Fibroblast of gingiva (primary cell): ENCODE measurements around the gene E2F3.
A peak's percentile ranks its signal among the peaks of the same experiment; 100 is the strongest.

Experiments used
- DNase-seq: peaks from one replicate; pipeline ENCODE4 v3.0.0-alpha.2; 2011; ENCODE audit warnings: low read depth

The E2F3 gene

DNA sequence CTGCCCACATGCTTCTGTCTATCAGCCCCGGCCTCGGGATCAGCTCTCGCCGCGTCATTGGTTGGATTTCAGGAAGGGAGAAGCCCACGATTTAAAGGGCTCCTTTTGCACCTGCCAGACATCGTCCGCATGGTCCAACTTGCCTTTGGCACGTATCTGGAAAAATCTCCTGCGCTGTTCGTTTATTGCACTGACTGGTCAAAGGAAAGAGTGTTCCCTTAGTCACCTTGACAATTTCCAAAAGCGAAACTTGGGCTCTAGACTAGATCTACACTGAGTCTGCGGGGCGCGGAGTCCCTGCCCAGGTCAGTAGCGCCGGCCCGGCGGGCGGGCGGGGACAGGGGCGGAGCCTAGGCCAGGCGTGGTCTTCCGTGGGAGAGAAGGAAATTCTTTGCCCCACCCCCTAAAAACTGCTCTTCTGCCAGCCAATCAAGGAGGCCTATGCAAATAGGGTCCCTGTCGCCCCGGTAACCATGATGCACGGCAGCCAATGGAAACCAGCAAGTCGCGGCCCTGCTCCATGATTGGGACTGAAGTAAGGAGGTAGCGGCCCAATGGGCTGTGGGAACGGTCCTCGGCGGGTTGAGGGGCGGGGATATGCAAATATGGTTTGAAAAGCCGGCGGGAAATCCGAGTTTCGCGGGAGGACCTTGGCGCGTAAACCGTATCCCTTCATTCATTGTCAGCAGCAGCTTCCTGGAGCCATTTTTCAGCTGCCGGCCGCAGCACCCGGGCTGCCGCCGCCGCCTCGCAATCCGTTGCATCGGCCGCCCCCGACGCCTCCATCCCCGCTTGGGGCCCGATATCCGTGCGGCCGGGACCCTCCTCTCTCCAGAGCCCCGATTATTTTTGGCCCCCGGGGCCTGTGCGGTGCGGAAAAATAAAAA is at the start of gene E2F3:
Gene E2F3 (plus strand): TSS at position 675 of the 887 bp plus-strand sequence. CDS start 354 bp downstream, outside the sequence.
- peak; percentile 100 for DNase-seq

DNA sequence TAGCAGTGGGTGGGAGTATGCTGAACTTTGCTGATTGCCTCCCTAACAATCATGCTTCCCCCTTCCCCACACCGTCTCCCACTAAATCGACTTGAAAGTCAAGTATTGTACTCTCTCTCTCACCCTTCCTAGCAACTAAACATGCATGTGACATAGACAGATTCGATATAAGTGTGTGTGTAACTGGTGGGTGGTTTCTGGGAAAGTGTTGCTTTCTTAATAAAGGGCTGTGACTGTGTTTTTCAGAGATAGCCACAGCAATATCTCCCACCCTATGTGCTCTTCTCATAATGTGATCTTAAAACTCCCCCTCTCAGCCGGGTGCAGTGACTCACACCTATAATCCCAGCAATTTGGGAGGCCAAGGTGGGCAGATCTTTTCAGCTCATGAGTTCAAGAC is 49.3 kb upstream of the E2F3 start:
- DNase-seq: no peak

DNA sequence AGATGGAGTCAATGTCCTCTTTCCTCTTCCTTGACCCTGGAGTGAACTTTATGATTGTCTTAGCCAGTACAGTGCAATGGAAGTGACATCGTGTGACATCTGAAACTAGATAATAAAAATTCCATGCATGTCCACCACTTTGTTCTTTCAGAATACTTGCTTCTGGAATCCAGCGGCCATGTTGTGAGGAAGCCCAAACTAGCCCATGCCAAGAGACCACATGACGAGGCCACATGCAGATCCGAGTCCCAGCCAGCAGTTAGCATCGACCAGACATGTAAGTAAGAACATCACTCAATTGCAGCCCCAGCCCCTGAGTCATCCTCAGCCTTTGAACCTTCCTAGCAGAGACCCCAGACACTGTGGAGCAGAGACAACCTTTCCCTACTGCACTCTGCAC is 48.5 kb upstream of the E2F3 start:
- DNase-seq: no peak

DNA sequence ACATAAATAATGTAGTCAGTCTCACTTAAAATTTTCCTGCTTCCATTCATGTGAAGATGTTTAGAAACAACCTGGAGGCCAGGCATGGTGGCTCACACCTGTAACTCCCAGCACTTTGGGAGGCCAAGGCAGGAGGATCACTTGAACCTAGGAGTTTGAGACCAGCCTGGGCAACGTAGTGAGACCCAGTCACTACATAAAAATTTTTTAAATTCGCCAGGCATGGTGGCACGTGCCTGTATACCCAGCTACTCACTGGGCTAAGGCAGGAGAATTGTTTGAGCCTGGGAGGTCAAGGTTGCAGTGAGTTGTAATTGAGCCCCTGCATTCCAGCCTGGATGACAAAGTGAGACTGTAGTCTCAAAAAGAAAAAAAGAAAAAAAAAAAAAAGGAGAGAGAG is 47.3 kb upstream of the E2F3 start:
- no peak for DNase-seq

DNA sequence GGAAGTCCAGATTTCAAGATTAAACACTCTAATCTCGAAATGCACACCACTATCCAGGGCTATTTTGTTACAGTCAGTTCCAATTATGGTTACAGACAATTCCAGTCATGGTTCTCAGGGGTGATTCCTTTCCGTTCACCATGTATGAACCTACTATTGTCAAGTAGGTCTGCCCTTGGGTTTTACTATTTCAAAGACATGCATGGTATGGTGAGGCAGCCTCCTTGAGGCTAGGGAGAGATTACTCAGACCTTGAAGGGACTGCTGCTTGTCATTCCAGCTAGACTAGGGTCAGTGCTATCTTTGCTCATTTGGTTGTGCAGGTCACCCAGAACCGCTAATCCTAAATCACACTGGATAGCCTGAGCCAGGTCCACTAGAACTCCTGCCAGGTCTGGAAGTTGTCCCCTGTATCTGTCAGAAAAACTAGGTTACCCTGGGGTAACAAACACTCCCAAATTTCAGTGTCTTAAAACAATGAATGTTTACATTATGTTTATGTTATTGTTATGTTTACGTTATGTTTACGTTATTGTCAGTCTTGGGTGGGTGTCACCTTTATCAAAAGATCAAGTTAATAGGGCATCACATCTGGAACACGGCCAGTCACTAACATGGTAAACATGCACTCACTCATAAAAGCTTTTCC is 41.1 kb upstream of the E2F3 start:
- DNase-seq: no peak

DNA sequence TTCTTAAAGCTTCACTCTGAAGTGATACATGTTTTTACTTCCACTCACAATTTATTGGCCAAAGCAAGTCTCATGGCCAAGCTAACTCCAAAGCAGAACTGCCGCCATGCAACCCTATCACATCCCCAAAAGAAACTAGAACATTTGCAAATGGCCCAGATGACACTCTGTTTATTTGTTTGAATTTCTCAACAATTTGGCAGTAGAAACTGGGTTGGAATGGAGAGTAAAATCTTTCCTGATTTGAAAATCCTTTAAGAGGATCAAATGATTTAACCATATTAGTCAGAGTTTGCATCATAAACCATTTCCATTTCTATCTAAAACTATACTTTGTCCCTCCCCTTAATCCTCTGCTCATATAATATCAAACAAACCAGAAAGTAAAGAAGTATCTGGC is 39.1 kb upstream of the E2F3 start:
- peak; percentile 72 for DNase-seq

DNA sequence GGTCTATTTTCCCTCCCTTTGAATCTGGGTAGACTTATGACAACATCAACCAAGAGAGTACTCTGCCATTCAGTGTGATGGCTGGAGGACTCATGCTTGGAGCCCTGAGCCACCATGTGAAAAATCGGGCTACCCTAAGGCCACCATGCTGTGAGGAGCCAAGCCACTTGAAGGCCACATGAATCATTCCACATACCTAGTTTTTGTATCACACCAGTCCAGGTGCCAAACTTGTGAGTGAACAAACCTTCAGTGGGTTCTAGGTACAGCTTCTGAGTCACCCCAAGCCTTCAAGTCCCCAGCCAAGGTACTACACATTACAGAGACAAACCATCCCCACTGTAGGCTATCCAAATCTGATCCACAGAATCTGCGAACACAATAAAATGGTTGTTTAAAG is 37.4 kb upstream of the E2F3 start:
- DNase-seq: no peak

DNA sequence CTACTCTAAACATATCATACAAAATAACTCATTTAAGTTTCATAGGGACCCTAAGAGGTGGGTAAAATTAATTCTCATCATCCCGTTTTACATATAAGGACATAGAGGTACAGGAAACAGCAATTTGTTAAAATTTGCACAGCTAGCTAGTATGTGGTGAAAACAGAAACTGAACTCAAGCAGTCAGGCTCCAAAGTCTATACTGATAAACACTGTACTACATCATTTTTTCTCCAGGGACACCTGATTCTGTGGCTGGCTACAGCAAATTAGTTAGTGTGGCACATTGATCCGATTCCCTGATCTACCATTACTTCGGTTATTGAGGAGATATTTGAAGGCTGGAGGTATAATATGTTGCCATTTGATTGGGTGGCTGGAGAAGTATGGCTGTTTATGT is 36.2 kb upstream of the E2F3 start:
- no peak for DNase-seq

DNA sequence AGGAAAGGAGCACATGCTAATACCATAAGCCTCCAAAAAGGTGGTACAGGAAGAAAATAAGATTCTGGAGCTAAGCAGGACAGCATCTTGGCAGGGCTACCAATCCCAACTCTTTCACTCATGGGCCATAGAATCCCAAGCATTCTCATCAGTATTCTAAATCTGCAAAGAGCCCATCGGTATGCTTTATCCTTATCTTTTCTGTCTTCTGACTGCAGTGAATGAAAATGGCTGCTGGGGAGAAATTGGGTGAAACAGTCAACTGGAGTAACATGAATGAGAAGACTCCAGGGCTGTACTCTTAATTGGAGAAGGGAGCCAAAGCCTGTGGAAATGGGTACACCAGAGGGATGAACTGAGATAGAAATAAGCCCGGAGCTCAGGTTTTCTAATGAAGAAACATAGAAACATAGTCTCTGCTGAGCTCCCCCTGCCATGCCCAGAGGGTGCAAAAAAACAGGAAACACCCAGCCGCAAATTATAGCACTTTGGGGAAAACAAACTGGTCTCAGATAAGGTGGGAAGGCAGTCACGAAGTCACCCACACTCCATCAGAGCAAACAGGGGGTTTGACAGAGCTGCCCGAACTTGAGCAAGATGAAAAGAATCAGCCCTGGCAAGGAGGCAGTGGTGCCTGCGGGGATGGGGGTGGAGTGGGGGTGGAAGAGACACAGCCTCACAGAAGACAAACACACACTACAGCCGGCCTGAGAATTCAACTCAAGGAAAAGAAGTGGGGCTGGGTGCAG is 35.4 kb upstream of the E2F3 start:
- no peak for DNase-seq

DNA sequence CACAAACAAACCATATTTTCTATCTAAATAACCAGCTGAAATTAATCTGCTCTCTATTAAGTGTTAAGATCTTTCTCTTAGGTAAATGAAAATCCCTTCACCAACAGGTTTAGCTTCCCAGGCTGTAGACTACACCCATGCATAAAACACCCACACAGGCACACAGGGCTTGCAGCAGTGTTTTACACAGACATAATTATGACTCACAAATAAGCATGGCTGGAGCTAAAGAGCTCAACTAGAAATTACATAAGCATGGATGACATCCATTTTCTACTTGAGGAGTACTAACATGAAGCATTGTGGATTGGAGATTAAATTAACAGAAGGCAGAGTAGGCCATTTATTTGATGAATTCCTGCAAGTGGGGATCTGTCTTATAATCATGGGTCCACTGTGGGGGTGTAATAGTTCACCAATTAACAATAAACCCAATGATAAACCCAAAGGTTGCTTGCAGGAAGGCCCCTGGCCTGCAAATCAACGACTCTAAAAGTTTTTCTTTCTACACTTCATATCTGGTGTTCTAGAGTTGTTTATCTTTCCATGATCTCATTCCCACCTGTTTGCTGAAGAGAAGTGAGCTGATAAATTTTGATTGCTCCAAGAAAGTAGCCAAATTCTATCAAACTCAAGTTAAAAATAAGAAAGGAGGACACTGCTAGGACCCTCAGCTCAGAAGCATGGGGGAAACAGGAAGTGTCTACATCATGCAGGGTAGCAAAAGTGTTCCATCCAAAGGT is 33.8 kb upstream of the E2F3 start:
- DNase-seq: no peak

DNA sequence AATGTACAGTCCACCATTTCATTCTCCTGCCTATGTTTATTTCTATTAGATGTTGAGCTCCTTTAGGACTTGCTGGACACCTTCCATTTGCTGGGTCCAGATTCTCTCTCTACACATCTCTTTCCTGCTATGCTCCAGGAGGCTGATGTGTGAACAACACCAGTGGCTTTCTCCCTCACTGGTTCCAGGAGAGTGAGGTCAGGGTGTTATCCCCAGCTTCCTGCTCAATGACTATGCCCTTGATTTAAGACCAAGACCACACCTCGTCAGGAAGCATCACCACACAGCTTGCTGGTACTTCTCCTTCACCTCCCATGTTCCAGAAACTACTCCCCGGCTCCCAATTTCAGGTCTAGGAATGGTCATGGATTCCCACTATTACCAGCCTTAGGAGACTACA is 31.3 kb upstream of the E2F3 start:
- DNase-seq: no peak

DNA sequence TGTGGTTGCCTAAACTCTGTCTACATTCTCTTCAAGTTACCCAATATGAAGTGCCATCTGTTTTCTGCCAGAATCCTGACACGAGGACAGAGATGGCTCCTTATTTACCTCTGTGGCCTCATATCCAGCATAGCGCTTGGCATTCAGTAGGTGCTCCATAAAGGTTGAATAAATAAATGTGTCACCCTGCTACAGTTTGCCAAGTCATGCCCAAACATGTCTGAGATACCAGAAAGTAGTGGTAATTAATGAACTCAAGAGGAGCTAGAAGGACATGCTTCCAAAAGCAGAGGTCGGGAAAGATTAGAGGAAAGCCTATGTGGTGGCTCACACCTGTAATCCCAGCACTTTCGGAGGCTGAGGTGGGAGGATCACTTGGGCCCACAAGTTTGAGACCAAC is 30.9 kb upstream of the E2F3 start:
- DNase-seq: no peak

DNA sequence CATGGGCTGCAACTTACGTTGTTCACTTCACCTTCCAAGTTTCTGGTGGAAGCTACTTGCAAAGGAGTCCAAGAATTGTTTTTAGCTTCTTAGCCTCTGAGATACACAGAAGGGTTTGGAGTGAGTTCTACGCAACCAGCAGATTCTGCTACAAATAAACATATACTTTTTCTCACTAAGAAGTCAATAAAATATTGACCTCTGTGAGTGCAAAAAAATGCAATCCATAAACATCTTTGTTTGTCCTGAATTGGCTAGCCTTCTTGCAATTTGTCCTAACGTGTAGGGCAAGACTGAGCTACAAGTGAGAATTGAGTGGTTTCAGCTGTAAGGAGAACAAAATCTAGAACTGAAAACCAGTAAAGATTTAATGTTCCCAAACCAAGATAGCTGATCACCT is 26.2 kb upstream of the E2F3 start:
- DNase-seq: no peak

DNA sequence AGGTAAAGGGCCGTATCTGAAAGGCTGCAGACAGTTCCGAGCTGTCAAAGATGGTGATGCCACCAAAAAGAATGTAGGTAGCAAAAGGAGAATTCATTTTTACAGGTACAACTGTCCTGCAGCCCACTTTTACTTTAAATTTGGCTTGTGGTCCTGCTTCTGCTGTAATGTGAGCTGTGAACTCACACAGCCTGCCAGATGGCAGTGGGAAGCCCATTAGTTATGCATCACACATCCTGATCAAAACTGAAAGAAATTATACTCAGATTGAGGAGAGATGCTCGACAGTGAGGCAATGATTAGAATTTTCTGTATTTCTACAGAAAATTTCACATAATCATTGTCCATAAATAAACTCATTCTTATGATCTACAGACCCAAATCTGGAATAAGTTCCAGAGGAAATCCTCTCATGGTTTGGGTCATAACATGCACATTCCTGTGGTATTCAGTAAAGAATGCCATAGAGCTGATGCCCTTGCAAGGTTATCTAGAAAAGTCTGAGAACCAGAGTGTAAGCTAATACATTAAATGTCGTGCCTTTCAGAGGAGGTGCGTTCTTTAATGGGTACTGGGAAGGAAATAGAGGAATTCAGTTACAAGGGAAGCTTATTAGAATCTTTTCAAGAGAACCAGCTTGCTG is 23.9 kb upstream of the E2F3 start:
- peak; percentile 59 for DNase-seq

DNA sequence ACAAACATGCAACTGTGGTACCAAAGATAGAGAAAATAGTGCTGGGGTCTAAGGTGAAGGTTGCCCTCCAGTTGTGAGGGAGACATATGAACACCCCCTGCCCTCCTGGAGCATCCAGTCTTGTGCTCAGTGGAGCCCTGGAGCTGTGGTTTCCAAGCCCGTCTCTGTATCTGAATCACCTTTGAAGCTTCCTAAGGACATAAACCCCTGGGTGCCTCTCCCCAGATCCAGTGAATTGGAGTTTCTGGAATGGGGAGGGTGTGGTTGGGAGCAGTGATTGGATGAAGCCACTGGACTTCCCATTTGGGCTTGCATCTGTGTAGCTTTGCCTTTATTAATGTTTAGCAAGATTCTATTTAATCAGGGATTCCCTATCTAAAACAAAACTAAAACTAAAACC is 22.4 kb upstream of the E2F3 start:
- DNase-seq: no peak

DNA sequence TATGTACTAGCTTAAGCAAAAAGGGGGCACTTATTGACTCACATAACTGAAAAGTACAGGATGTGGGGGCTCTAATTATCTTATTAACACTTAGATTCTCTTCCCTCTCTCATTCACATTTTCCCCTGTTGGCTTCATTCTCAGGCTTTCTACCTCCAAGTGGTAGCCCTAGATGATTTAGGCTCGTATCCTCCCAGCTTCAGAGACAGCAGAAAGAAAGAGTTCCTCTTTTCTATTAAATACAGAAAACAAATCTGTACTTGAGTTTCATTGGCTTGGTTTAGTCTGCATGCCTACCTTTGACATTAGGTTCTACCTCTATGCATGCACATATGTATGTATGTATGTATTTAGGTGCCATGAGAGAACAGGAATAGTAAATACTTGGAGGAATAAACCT is 15.5 kb upstream of the E2F3 start:
- no peak for DNase-seq

DNA sequence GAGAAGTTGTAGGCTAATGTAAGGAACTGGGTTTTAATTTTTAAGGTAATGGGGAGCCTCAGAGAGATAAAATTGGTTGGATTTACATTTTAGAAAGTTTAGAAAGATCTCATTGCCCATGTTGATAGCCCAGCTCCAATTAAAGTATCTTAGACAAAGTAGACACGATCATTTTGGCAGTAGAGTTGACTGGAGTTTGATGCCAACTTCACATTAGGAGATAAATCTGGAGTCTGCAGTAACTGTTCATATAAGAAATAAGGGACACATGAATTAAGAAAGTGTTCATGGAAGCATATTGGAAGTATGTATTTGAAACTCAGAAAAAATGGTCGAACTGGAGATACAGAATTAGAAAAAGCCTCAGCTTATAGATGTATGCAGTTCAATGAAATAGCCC is 12.6 kb upstream of the E2F3 start:
- DNase-seq: no peak

DNA sequence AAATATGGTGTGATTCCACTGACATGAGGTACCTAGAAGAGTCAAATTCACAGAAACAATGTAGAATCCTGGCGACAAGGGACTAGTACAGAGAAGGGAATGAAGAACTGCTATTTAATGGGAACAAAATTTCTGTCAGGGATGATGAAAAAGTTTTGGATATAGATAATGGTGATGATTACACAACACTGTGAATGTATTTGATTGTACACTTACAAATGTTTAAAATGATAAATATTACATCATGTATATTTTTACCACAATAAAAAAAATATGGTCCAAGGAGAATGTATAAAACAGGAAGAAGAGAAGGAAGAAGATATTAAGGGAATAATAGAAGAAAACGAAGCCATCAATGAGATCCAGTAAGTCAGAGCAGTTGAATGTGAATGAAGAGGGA is 8.4 kb upstream of the E2F3 start:
- DNase-seq: no peak

DNA sequence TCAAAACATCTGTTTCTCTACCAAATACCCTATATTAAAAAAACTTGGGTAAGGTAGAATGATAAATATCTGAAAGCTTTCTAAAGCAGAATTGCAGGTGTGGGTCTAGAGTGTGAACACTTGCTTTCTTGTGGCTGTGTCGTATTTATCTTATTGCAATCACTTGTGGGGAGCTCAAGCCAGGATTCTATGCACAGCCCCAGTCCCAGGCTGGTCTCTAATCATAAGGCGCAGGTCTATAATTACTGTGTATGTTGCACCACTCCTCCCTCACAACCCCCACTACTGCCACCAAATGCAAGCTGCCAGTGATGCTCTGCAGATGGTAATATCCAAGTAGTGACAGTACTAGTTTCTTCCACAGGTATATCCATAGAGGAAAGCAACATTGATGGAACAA is 2.2 kb upstream of the E2F3 start:
- no peak for DNase-seq

DNA sequence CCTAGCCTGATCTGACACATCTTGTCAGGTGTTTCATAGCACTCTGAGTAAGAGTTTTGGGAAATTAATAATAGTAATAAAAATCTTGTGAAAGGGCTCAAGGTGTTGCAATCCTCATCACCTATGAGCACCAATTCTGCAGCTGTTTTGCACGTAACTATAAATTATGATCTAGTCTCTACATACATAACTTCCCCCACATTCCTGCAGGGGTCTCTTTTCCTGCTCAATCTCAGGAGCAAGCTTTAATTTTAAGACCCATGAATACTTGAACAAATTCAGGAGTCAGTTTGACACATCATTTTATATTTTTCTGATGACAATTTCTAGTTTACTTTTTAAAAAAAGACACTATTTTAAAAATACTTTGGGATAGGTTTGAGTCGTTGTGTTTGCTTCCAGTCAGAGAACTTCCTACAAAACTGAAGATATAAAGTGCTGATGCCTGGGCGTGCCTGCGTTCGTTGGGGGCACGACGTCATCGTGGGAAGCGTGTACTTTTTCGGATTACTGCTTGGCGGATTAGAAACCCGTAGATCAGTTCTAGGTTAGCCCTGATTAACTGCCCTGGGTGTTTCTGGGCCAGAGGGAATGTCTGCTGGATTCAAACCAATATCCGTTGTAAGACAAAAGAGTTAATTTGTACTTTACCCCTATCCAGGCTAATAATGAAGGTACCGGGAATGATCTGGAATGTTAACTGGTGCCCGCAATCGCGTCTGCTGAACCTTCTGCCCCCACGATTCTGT is 1.0 kb upstream of the E2F3 start:
- DNase-seq: no peak

DNA sequence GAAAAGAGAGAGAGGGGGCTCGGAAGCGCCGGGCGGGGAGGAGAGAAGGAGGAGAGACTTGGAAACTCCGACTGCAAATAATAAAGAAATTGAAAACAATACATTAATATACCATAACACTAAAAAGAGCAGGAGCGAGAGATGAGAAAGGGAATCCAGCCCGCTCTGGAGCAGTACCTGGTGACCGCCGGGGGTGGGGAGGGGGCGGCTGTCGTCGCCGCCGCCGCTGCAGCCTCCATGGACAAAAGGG is 338 bp downstream of the E2F3 start:
- no peak for DNase-seq
